ENCODE results near the gene PPP1CA. TPM values are rescaled to one million over a fixed set of nuclear protein-coding genes. Genes with fewer than 3 reads are reported as not detected.

PPP1CA gene
- total RNA-seq, 2 donors from 2014 or later: 220 to 322 TPM

Other genes with a start within 250 kb of the PPP1CA start
- 100 to 1,000 TPM; 197 to 265 TPM for gene GRK2, start 135.4 kb downstream of the PPP1CA start, total RNA-seq
- gene ANKRD13D, start 112.6 kb downstream of the PPP1CA start, total RNA-seq: 100 to 1,000 TPM; 102 to 137 TPM
- gene SSH3, start 98.3 kb downstream of the PPP1CA start, total RNA-seq: 10 to 100 TPM; 15.8 to 22.0 TPM
- gene POLD4, start 48.3 kb downstream of the PPP1CA start, total RNA-seq: 10 to 100 TPM; 32.4 to 60.2 TPM
- 1 to 10 TPM in 1 of 2 donors, under 1 TPM in 1; 0.22 to 1.1 TPM for gene CLCF1, start 28.3 kb downstream of the PPP1CA start, total RNA-seq
- gene RAD9A, start 9.9 kb downstream of the PPP1CA start, total RNA-seq: 10 to 100 TPM; 32.0 to 37.5 TPM
- 100 to 1,000 TPM; 155 to 197 TPM for gene TBC1D10C, start 2.2 kb upstream of the PPP1CA start, total RNA-seq
- gene CARNS1, start 13.8 kb upstream of the PPP1CA start, total RNA-seq: 10 to 100 TPM in 1 of 2 donors, 1 to 10 TPM in 1; 2.0 to 10.6 TPM
- 10 to 100 TPM; 62.3 to 63.0 TPM for gene RPS6KB2, start 26.6 kb upstream of the PPP1CA start, total RNA-seq
- gene PTPRCAP, start 35.8 kb upstream of the PPP1CA start, total RNA-seq: 100 to 1,000 TPM; 112 to 228 TPM
- 100 to 1,000 TPM; 303 to 326 TPM for gene CORO1B, start 41.6 kb upstream of the PPP1CA start, total RNA-seq
- not detected for gene GPR152, start 50.9 kb upstream of the PPP1CA start, total RNA-seq
- gene CABP4, start 53.5 kb upstream of the PPP1CA start, total RNA-seq: 1 to 10 TPM in 1 of 2 donors, under 1 TPM in 1; 0.32 to 2.2 TPM
- 10 to 100 TPM; 30.0 to 83.0 TPM for gene TMEM134, start 67.4 kb upstream of the PPP1CA start, total RNA-seq
- 100 to 1,000 TPM; 152 to 186 TPM for gene AIP, start 81.2 kb upstream of the PPP1CA start, total RNA-seq
- 100 to 1,000 TPM in 1 of 2 donors, 10 to 100 TPM in 1; 97.9 to 111 TPM for gene PITPNM1, start 103.5 kb upstream of the PPP1CA start, total RNA-seq
- 10 to 100 TPM; 65.0 to 71.7 TPM for gene CDK2AP2, start 106.3 kb upstream of the PPP1CA start, total RNA-seq
- not detected for gene CABP2, start 121.6 kb upstream of the PPP1CA start, total RNA-seq
- gene GSTP1, start 182.0 kb upstream of the PPP1CA start, total RNA-seq: 100 to 1,000 TPM; 187 to 394 TPM
- 100 to 1,000 TPM; 160 to 238 TPM for gene NDUFV1, start 205.1 kb upstream of the PPP1CA start, total RNA-seq
- 10 to 100 TPM; 12.0 to 23.1 TPM for gene NUDT8, start 228.1 kb upstream of the PPP1CA start, total RNA-seq
- gene TBX10, start 237.9 kb upstream of the PPP1CA start, total RNA-seq: not detected
- gene ACY3, start 248.9 kb upstream of the PPP1CA start, total RNA-seq: under 1 TPM in 1 of 2 donors, not detected in 1; 0.80 TPM